Neural progenitor cell (in vitro differentiated cells): ENCODE data around the gene TCEANC. TPM values are rescaled to one million over a fixed set of nuclear protein-coding genes. Genes with fewer than 3 reads are reported as not detected.
A peak's percentile ranks its signal among the peaks of the same experiment; 100 is the strongest.

Source experiments
- DNase-seq: peaks from one replicate; pipeline ENCODE4 v3.0.0-alpha.2; 2016; ENCODE audit warnings: low spot score
- H2AFZ ChIP-seq: fragments of 200-600 bp; sonication (generic); replicated peaks from 2 replicates; pipeline ENCODE4 v1.6.1; 2016; ENCODE audit warnings: antibody characterized with exemption
- H3F3A ChIP-seq: fragments of 200-600 bp; sonication (generic); 2 replicates; pipeline ENCODE4 v1.6.1; 2016; ENCODE audit warnings: antibody characterized with exemption, low read depth
- H3K27ac ChIP-seq: fragments of 200-600 bp; sonication (generic); 2 replicates; pipeline ENCODE4 v1.5.1; 2016; ENCODE audit warnings: mild to moderate bottlenecking
- H3K27me3 ChIP-seq: fragments of 200-600 bp; sonication (generic); 2 replicates; pipeline ENCODE4 v1.6.1; 2016; ENCODE audit warnings: mild to moderate bottlenecking, moderate library complexity
- H3K36me3 ChIP-seq: fragments of 200-600 bp; sonication (generic); 2 replicates; pipeline ENCODE4 v1.5.1; 2016
- H3K4me1 ChIP-seq: fragments of 200-600 bp; sonication (generic); 2 replicates; pipeline ENCODE4 v1.6.1; 2016; ENCODE audit warnings: mixed run types
- H3K4me2 ChIP-seq: fragments of 200-600 bp; sonication (generic); 2 replicates; pipeline ENCODE4 v1.6.1; 2016
- H3K4me3 ChIP-seq: fragments of 200-600 bp; sonication (generic); 2 replicates; pipeline ENCODE4 v1.5.1; 2016
- H3K79me2 ChIP-seq: fragments of 200-600 bp; sonication (generic); 2 replicates; pipeline ENCODE4 v1.6.1; 2016; ENCODE audit warnings: low read depth
- H3K9ac ChIP-seq: fragments of 200-600 bp; sonication (generic); 2 replicates; pipeline ENCODE4 v1.6.1; 2016
- H3K9me3 ChIP-seq: fragments of 200-600 bp; sonication (generic); 2 replicates; pipeline ENCODE4 v1.5.1; 2016; ENCODE audit warnings: low read depth
- H4K20me1 ChIP-seq: fragments of 200-600 bp; sonication (generic); 2 replicates; pipeline ENCODE4 v1.6.1; 2016; ENCODE audit warnings: low read depth
- H3K27ac Mint-ChIP-seq: 3 replicates; pipeline ENCODE4 v1.8.0; 2021; ENCODE audit warnings: mixed read lengths
- H3K27me3 Mint-ChIP-seq: 2 replicates; pipeline ENCODE4 v1.8.0; 2022; ENCODE audit warnings: low read depth, mild to moderate bottlenecking, inconsistent platforms, moderate library complexity, mixed read lengths; ENCODE audit not compliant: insufficient read depth
- H3K36me3 Mint-ChIP-seq: 3 replicates; pipeline ENCODE4 v1.8.0; 2021; ENCODE audit warnings: mixed read lengths
- H3K4me1 Mint-ChIP-seq: 3 replicates; pipeline ENCODE4 v1.8.0; 2021; ENCODE audit warnings: mixed read lengths
- H3K4me3 Mint-ChIP-seq: 3 replicates; pipeline ENCODE4 v1.8.0; 2021; ENCODE audit warnings: mild to moderate bottlenecking, moderate library complexity, mixed read lengths
- H3K9me3 Mint-ChIP-seq: 3 replicates; pipeline ENCODE4 v1.8.0; 2020; ENCODE audit warnings: mixed read lengths
- EZH2 ChIP-seq: fragments of 200-600 bp; sonication (generic); IDR thresholded peaks from 2 replicates; pipeline ENCODE4 v1.6.1; 2017; ENCODE audit warnings: antibody characterized with exemption, mild to moderate bottlenecking, moderate library complexity
- EZH2phosphoT487 ChIP-seq: fragments of 200-600 bp; sonication (generic); IDR thresholded peaks from 2 replicates; pipeline ENCODE4 v1.6.1; 2017; ENCODE audit warnings: antibody characterized with exemption
- total RNA-seq: library from RNA; depleted of rRNA; stranded (reverse); fragments of >200 nt; gene quantifications from 2 replicates; pipeline ENCODE4 v1.2.3, GENCODE V29; 2015; ENCODE audit warnings: low replicate concordance
- TF ChIP-seq, protein P1 (sequence below): fragments of 200-600 bp; sonication (generic); IDR thresholded peaks from 2 replicates; pipeline ENCODE4 v1.5.1; 2017; ENCODE audit warnings: antibody characterized with exemption, mild to moderate bottlenecking

Gene TCEANC, protein sequence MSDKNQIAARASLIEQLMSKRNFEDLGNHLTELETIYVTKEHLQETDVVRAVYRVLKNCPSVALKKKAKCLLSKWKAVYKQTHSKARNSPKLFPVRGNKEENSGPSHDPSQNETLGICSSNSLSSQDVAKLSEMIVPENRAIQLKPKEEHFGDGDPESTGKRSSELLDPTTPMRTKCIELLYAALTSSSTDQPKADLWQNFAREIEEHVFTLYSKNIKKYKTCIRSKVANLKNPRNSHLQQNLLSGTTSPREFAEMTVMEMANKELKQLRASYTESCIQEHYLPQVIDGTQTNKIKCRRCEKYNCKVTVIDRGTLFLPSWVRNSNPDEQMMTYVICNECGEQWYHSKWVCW
- total RNA-seq, result 3.6 and 6.8 TPM in 2 replicates

DNA sequence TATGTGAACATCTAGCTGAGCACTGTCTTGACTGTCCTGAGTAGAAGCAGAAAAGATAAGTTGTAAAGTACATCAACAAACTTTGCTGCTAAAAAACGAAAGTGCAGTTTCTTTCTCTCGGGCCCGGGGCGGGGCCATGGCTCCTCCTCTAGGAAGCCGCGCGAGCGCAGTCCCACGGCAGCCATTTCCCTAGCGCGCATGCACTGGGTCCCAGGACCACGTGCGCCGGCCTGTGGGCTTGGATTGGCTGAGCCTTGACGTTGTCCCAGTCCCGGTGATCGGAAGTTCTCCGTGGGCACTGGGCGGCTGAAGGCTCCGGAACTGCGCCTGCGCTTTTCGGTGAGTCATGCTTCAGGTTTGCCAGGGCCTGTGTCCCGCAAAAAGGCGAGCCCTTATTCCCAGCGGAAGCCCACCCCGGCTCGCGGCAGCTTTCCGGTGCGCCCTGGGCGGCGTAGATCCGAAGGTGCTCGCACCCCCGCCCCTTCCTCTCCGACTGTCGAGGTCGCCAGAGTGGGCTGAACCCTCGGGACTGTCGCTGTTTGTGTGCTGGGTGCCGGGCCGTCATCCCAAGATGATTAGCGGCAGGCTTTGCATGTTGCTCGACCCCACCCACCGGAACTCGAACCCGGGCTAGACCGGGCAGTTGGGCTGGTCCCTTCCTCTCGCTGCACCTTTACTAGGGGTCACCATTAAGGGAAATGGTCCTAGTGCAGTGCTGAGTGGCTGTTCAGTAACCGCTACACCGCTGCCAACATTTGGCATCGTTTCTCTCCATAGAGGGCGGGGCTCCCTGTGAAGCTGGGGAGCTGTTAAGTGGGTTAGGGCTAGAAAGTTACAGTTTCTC lies at the start of gene TCEANC:
TSS of gene TCEANC (plus strand) at position 292 of the 844 bp plus-strand sequence. CDS start 9,368 bp downstream, outside the sequence.
- Histone ChIP-seq H3K36me3 (no peaks in the 10 kb centered on the region), H3K79me2 (no peaks in the 10 kb centered on the region), H2AFZ (peak within 1 kb of the TSS; percentile 81), H4K20me1 (no peaks in the 10 kb centered on the region), H3K4me1 (no peaks in the 10 kb centered on the region), H3K9ac (peak within 1 kb of the TSS; percentile 48), H3K27me3 (no peaks in the 10 kb centered on the region), H3F3A (peaks cover 12% of the 10 kb centered on the region), H3K9me3 (no peaks in the 10 kb centered on the region), H3K27ac (peak within 1 kb of the TSS; percentile 70), H3K4me2 (peak within 1 kb of the TSS; percentile 85), H3K4me3 (peak within 1 kb of the TSS; percentile 54)
- Mint-ChIP-seq H3K4me1 (peaks cover 3% of the 10 kb centered on the region), H3K27me3 (peaks cover 4% of the 10 kb centered on the region), H3K4me3 (peak within 1 kb of the TSS; percentile 90), H3K9me3 (no peaks in the 10 kb centered on the region), H3K36me3 (no peaks in the 10 kb centered on the region), H3K27ac (no peak within 1 kb of the TSS)
- DNase-seq, result peak; percentile 92
- TF ChIP-seq EZH2phosphoT487 (no peak), EZH2 (no peak)
- TF ChIP-seq, protein P1, sequence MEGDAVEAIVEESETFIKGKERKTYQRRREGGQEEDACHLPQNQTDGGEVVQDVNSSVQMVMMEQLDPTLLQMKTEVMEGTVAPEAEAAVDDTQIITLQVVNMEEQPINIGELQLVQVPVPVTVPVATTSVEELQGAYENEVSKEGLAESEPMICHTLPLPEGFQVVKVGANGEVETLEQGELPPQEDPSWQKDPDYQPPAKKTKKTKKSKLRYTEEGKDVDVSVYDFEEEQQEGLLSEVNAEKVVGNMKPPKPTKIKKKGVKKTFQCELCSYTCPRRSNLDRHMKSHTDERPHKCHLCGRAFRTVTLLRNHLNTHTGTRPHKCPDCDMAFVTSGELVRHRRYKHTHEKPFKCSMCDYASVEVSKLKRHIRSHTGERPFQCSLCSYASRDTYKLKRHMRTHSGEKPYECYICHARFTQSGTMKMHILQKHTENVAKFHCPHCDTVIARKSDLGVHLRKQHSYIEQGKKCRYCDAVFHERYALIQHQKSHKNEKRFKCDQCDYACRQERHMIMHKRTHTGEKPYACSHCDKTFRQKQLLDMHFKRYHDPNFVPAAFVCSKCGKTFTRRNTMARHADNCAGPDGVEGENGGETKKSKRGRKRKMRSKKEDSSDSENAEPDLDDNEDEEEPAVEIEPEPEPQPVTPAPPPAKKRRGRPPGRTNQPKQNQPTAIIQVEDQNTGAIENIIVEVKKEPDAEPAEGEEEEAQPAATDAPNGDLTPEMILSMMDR, result no peak

DNA sequence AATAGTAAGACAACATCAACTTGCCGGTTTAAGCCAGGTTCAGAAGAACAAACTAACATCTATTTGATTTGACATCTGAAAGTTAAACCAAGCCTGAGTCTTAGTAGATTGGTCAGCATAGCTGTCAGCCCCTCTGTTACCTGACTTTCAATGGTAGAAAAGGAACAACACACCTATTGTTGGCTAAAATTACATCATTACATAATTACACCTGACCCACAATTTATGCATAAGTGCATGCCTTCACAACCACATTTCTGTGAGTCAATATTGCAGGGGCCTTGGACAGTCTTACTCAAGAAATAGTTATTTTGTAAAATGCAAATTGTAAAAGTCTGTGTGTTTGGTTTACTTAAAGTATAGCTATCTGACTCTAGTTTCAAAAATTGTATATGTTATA lies 47.3 kb upstream of the TCEANC start:
- Histone ChIP-seq H3K9me3 (no peaks in the 10 kb centered on the region), H3K4me3 (no peak overlapping the region), H3K9ac (no peak overlapping the region), H3K4me2 (no peak overlapping the region), H3K27ac (no peak overlapping the region), H2AFZ (no peak overlapping the region), H3K27me3 (no peaks in the 10 kb centered on the region), H3K4me1 (peaks cover 8% of the 10 kb centered on the region), H3K36me3 (no peaks in the 10 kb centered on the region), H3F3A (no peaks in the 10 kb centered on the region), H4K20me1 (no peaks in the 10 kb centered on the region), H3K79me2 (no peaks in the 10 kb centered on the region)
- H3K4me1 Mint-ChIP-seq, result peaks cover 10% of the 10 kb centered on the region
- H3K9me3 Mint-ChIP-seq, result no peaks in the 10 kb centered on the region
- H3K36me3 Mint-ChIP-seq, result no peaks in the 10 kb centered on the region
- TF ChIP-seq, protein P1, result no peak
- TF ChIP-seq EZH2phosphoT487, result no peak
- TF ChIP-seq EZH2, result no peak
- H3K4me3 Mint-ChIP-seq, result no peak overlapping the region
- H3K27me3 Mint-ChIP-seq, result no peaks in the 10 kb centered on the region
- H3K27ac Mint-ChIP-seq, result no peak overlapping the region
- no peak for DNase-seq

DNA sequence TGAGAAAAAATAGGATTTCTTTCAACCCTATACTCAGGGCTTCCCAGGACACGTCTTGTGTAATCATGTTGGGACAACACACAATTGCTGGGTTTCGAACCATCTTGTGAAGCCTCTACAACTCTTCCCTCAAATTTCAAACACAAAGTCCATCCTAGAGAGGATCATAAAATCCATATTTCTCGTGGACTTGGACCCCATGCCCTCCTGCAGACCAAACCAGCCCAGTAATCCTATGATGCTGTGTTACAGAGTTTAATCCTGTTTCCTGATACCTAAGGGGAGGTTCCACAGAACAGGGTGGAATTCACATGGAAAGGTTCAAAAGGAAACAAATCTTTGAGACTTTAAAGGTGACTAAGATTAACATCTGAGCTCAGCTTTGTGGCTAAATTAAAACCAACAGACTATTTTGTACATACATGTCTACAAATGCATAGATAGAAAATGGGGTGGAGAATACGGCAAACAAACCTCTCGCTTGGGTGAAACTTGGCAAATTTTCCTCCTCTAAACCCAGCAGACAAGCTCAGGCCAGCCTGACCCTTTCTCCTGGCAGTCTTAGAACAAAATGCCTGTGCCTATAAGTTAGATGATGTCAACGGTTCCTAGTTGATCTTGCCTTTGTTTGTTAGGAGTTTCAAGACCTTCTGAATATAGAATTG lies 45.5 kb upstream of the TCEANC start:
- Mint-ChIP-seq H3K9me3 (no peaks in the 10 kb centered on the region), H3K27me3 (no peaks in the 10 kb centered on the region), H3K36me3 (no peaks in the 10 kb centered on the region), H3K4me3 (no peak overlapping the region), H3K4me1 (peaks cover 7% of the 10 kb centered on the region), H3K27ac (peak overlapping the region; percentile 22)
- Histone ChIP-seq H3F3A (no peaks in the 10 kb centered on the region), H4K20me1 (no peaks in the 10 kb centered on the region), H3K9me3 (no peaks in the 10 kb centered on the region), H3K79me2 (no peaks in the 10 kb centered on the region), H3K27ac (no peak overlapping the region), H3K4me2 (no peak overlapping the region), H3K27me3 (no peaks in the 10 kb centered on the region), H3K36me3 (no peaks in the 10 kb centered on the region), H3K9ac (no peak overlapping the region), H3K4me3 (no peak overlapping the region), H2AFZ (peak overlapping the region; percentile 57), H3K4me1 (peaks cover 8% of the 10 kb centered on the region)
- no peak for TF ChIP-seq EZH2
- TF ChIP-seq EZH2phosphoT487, result no peak
- TF ChIP-seq, protein P1, result no peak
- no peak for DNase-seq
